H9 (cell line): ENCODE results near the gene BCAS3. TPM values are rescaled to one million over a fixed set of nuclear protein-coding genes. Genes with fewer than 3 reads are reported as not detected.

Source experiments
- DNase-seq: peaks from one replicate; pipeline ENCODE4 v3.0.0-alpha.2; 2017
- H2AFZ ChIP-seq: one replicate; pipeline ENCODE4 v1.6.1; 2013; ENCODE audit warnings: mild to moderate bottlenecking, low read length, control low read depth, moderate library complexity
- H2AK5ac ChIP-seq: 2 replicates; pipeline ENCODE4 v1.6.1; 2013; ENCODE audit warnings: low read length, control low read depth, mixed read lengths; ENCODE audit not compliant: insufficient read length
- H2BK120ac ChIP-seq: one replicate; pipeline ENCODE4 v1.6.1; 2013; ENCODE audit warnings: low read depth, mild to moderate bottlenecking, low read length, control low read depth, inconsistent platforms; ENCODE audit not compliant: poor library complexity, severe bottlenecking
- H2BK12ac ChIP-seq: 2 replicates; pipeline ENCODE4 v1.6.1; 2013; ENCODE audit warnings: low read length, control low read depth, mixed read lengths, low read depth; ENCODE audit not compliant: insufficient read length
- H2BK15ac ChIP-seq: 2 replicates; pipeline ENCODE4 v1.6.1; 2013; ENCODE audit warnings: low read depth, low read length, control low read depth
- H2BK20ac ChIP-seq: one replicate; pipeline ENCODE4 v1.6.1; 2013; ENCODE audit warnings: low read depth, mild to moderate bottlenecking, low read length, control low read depth, inconsistent platforms; ENCODE audit not compliant: poor library complexity, severe bottlenecking
- H2BK5ac ChIP-seq: 2 replicates; pipeline ENCODE4 v1.6.1; 2013; ENCODE audit warnings: low read length, control low read depth, mixed read lengths; ENCODE audit not compliant: insufficient read length
- H3K14ac ChIP-seq: 2 replicates; pipeline ENCODE4 v1.6.1; 2013; ENCODE audit warnings: low read length, control low read depth; ENCODE audit not compliant: insufficient read depth
- H3K18ac ChIP-seq: 2 replicates; pipeline ENCODE4 v1.6.1; 2013; ENCODE audit warnings: low read depth, mild to moderate bottlenecking, mixed read lengths, low read length, control low read depth; ENCODE audit not compliant: insufficient read length
- H3K23ac ChIP-seq: 2 replicates; pipeline ENCODE4 v1.6.1; 2013; ENCODE audit warnings: low read length, control low read depth, mixed read lengths, low read depth; ENCODE audit not compliant: insufficient read length
- H3K23me2 ChIP-seq: 2 replicates; pipeline ENCODE4 v1.6.1; 2013; ENCODE audit warnings: low read depth, mild to moderate bottlenecking, mixed read lengths, low read length, control low read depth; ENCODE audit not compliant: insufficient read length, poor library complexity, severe bottlenecking
- H3K27ac ChIP-seq: 2 replicates; pipeline ENCODE4 v1.5.1; 2013; ENCODE audit warnings: low read length, control low read depth, mixed read lengths, low read depth; ENCODE audit not compliant: insufficient read length
- H3K27me3 ChIP-seq: 2 replicates; pipeline ENCODE4 v1.6.1; 2013; ENCODE audit warnings: low read length, control low read depth, inconsistent platforms; ENCODE audit not compliant: insufficient read depth
- H3K4ac ChIP-seq: 2 replicates; pipeline ENCODE4 v1.6.1; 2013; ENCODE audit warnings: low read depth, mild to moderate bottlenecking, control low read depth, inconsistent platforms, low read length, moderate library complexity
- H3K4me1 ChIP-seq: 2 replicates; pipeline ENCODE4 v1.6.1; 2013; ENCODE audit warnings: low read length, control low read depth, inconsistent platforms; ENCODE audit not compliant: insufficient read depth
- H3K4me2 ChIP-seq: 2 replicates; pipeline ENCODE4 v1.6.1; 2013; ENCODE audit warnings: low read length, control low read depth, mixed read lengths; ENCODE audit not compliant: insufficient read length, insufficient read depth
- H3K56ac ChIP-seq: 2 replicates; pipeline ENCODE4 v1.6.1; 2013; ENCODE audit warnings: low read depth, mild to moderate bottlenecking, mixed read lengths, low read length, control low read depth; ENCODE audit not compliant: insufficient read length
- H3K79me1 ChIP-seq: 2 replicates; pipeline ENCODE4 v1.6.1; 2013; ENCODE audit warnings: low read depth, mild to moderate bottlenecking, moderate library complexity, low read length, control low read depth, inconsistent platforms; ENCODE audit not compliant: insufficient read depth, poor library complexity, severe bottlenecking
- H3K79me2 ChIP-seq: 2 replicates; pipeline ENCODE4 v1.6.1; 2013; ENCODE audit warnings: low read length, control low read depth, inconsistent platforms; ENCODE audit not compliant: insufficient read depth
- H3K9ac ChIP-seq: 2 replicates; pipeline ENCODE4 v1.6.1; 2013; ENCODE audit warnings: low read length, control low read depth, mixed read lengths; ENCODE audit not compliant: insufficient read length; ENCODE audit errors: extremely low read depth
- H3K9me3 ChIP-seq: one replicate; pipeline ENCODE4 v1.6.1; 2013; ENCODE audit warnings: low read depth, low read length, inconsistent platforms; ENCODE audit not compliant: control insufficient read depth
- H3T11ph ChIP-seq: one replicate; pipeline ENCODE4 v1.6.1; 2013; ENCODE audit warnings: mild to moderate bottlenecking, low read length, control low read depth, inconsistent platforms
- H4K20me1 ChIP-seq: one replicate; pipeline ENCODE4 v1.6.1; 2013; ENCODE audit not compliant: control insufficient read depth, insufficient read length, insufficient read depth
- H4K5ac ChIP-seq: 2 replicates; pipeline ENCODE4 v1.6.1; 2013; ENCODE audit warnings: low read depth, mild to moderate bottlenecking, mixed read lengths, low read length, control low read depth; ENCODE audit not compliant: insufficient read length
- H4K8ac ChIP-seq: replicated peaks from 2 replicates; pipeline ENCODE4 v1.6.1; 2013; ENCODE audit warnings: low read length, control low read depth, mixed read lengths, low read depth; ENCODE audit not compliant: insufficient read length
- H4K91ac ChIP-seq: 2 replicates; pipeline ENCODE4 v1.6.1; 2013; ENCODE audit warnings: low read depth, mild to moderate bottlenecking, moderate library complexity, mixed read lengths, low read length, control low read depth; ENCODE audit not compliant: insufficient read length
- H3K27ac Mint-ChIP-seq, 3 experiments: 2 replicates in 2 of 3; 3 replicates in 1 of 3; pipeline ENCODE4 v1.8.0; 2020 to 2021; ENCODE audit warnings: mixed read lengths in 3 of 3, mild to moderate bottlenecking in 1 of 3, moderate library complexity in 1 of 3
- H3K27me3 Mint-ChIP-seq: 2 replicates; pipeline ENCODE4 v1.8.0; 2021; ENCODE audit warnings: low read depth, mild to moderate bottlenecking, moderate library complexity, mixed read lengths
- H3K36me3 Mint-ChIP-seq, 3 experiments: 2 replicates in 2 of 3; 3 replicates in 1 of 3; pipeline ENCODE4 v1.8.0; 2020 to 2021; ENCODE audit warnings: low read depth in 3 of 3, mixed read lengths in 3 of 3; ENCODE audit not compliant: insufficient read depth in 1 of 3
- H3K4me1 Mint-ChIP-seq, 2 experiments: 2 replicates each; pipeline ENCODE4 v1.8.0; 2020; ENCODE audit warnings: mixed read lengths in 2 of 2
- H3K4me3 Mint-ChIP-seq, 2 experiments: 2 replicates in 1 of 2; 3 replicates in 1 of 2; pipeline ENCODE4 v1.8.0; 2020 to 2021; ENCODE audit warnings: mild to moderate bottlenecking in 2 of 2, mixed read lengths in 2 of 2, moderate library complexity in 1 of 2
- H3K9me3 Mint-ChIP-seq, 2 experiments: 2 replicates in 1 of 2; 3 replicates in 1 of 2; pipeline ENCODE4 v1.8.0; 2020; ENCODE audit warnings: mild to moderate bottlenecking in 2 of 2, mixed read lengths in 2 of 2, moderate library complexity in 1 of 2
- WGBS: extraction: QIAGEN DNeasy Blood & Tissue Kit; methylation state at CpG from one replicate; pipeline ENCODE4 v1.1.7; 2013; ENCODE audit warnings: missing lambda C conversion rate, low lambda C conversion rate, mixed read lengths; ENCODE audit not compliant: insufficient read length; ENCODE audit errors: extremely low coverage; 5-methylcytosine and 5-hydroxymethylcytosine counted together
- total RNA-seq: library from RNA; stranded (reverse); gene quantifications from 2 replicates; pipeline ENCODE4 v1.2.1, GENCODE V29; 2021
- TF ChIP-seq, protein P1 (sequence below): fragments of 200-600 bp; sonication (generic); conservative IDR thresholded peaks from 3 replicates; pipeline ENCODE4 v1.8.0; 2021; ENCODE audit warnings: antibody characterized with exemption, mild to moderate bottlenecking

The BCAS3 gene
- total RNA-seq, 1 experiment from 2014 or later, result 22.4 TPM

DNA sequence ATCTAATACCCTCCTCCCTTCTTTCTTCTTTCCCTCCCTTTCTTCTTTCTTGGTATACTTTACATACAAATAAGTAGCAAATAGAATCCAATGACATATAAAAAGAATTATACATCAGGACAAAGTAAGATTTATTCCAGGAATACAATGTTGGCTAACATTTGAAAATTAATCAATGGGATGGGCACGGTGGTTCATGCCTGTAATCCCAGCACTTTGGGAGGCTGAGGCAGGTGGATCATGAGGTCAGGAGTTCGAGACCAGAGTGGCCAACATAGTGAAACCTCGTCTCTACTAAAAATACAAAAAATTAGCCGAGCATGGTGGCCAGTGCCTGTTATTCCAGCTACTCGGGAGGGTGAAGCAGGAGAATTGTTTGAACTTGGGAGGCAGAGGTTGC, 72.1 kb downstream of the BCAS3 start:
- no peak overlapping the region for H3K4ac ChIP-seq
- no peak overlapping the region for H4K91ac ChIP-seq
- H3K36me3 Mint-ChIP-seq, result peaks cover 3 to 6% (median 3%) of the 10 kb centered on the region in 3 experiments; a peak in 4 of 7 replicates
- H3K4me1 Mint-ChIP-seq, result peaks cover 22 to 26% of the 10 kb centered on the region in 2 experiments
- no peak overlapping the region for H2BK20ac ChIP-seq
- H2BK5ac ChIP-seq, result no peak overlapping the region
- H3K27ac Mint-ChIP-seq, result no peak overlapping the region
- no peak overlapping the region for H4K8ac ChIP-seq
- H3K9me3 Mint-ChIP-seq, result peaks cover 0 to 6% of the 10 kb centered on the region in 2 experiments; a peak in 3 of 5 replicates
- H2BK12ac ChIP-seq, result no peak overlapping the region
- no peak overlapping the region for H3K9ac ChIP-seq
- H3T11ph ChIP-seq, result no peak overlapping the region
- no peaks in the 10 kb centered on the region for H3K27me3 Mint-ChIP-seq
- no peak overlapping the region for H3K14ac ChIP-seq
- no peak overlapping the region for H4K5ac ChIP-seq
- H3K27me3 ChIP-seq, result no peaks in the 10 kb centered on the region
- no CpG with 5 or more reads among the region's 5 CpGs for WGBS
- no peaks in the 10 kb centered on the region for H3K79me1 ChIP-seq
- no peak overlapping the region for H3K4me3 Mint-ChIP-seq
- no peak overlapping the region for H3K56ac ChIP-seq
- no peak overlapping the region for H2AK5ac ChIP-seq
- no peaks in the 10 kb centered on the region for H3K9me3 ChIP-seq
- H3K4me1 ChIP-seq, result no peaks in the 10 kb centered on the region
- H3K4me2 ChIP-seq, result no peak overlapping the region
- no peak for DNase-seq
- H3K27ac ChIP-seq, result no peak overlapping the region
- no peak overlapping the region for H2BK15ac ChIP-seq
- no peaks in the 10 kb centered on the region for H3K23me2 ChIP-seq
- TF ChIP-seq, protein P1, sequence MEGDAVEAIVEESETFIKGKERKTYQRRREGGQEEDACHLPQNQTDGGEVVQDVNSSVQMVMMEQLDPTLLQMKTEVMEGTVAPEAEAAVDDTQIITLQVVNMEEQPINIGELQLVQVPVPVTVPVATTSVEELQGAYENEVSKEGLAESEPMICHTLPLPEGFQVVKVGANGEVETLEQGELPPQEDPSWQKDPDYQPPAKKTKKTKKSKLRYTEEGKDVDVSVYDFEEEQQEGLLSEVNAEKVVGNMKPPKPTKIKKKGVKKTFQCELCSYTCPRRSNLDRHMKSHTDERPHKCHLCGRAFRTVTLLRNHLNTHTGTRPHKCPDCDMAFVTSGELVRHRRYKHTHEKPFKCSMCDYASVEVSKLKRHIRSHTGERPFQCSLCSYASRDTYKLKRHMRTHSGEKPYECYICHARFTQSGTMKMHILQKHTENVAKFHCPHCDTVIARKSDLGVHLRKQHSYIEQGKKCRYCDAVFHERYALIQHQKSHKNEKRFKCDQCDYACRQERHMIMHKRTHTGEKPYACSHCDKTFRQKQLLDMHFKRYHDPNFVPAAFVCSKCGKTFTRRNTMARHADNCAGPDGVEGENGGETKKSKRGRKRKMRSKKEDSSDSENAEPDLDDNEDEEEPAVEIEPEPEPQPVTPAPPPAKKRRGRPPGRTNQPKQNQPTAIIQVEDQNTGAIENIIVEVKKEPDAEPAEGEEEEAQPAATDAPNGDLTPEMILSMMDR, result no peak
- no peak overlapping the region for H3K23ac ChIP-seq
- no peaks in the 10 kb centered on the region for H3K79me2 ChIP-seq
- no peak overlapping the region for H2AFZ ChIP-seq
- H3K18ac ChIP-seq, result no peak overlapping the region
- H4K20me1 ChIP-seq, result no peaks in the 10 kb centered on the region
- H2BK120ac ChIP-seq, result no peak overlapping the region
